CD4-positive, alpha-beta T cell (primary cell): ENCODE results near the gene SFMBT2. TPM values are rescaled to one million over a fixed set of nuclear protein-coding genes. Genes with fewer than 3 reads are reported as not detected.

Experiments used
- ATAC-seq: fragments of 200-7000 bp; cut with Tn5 transposase; one replicate; pipeline ENCODE4 v1.10.0; 2022; ENCODE audit warnings: mild to moderate bottlenecking; ENCODE audit not compliant: poor library complexity
- CTCF ChIA-PET: fragments of 350-600 bp; sonication (Branson Sonifier 250); formaldehyde crosslinking; loops from one replicate; lab custom pipeline; 2021; ENCODE audit warnings: antibody characterized with exemption, inconsistent platforms; lab: Charles Lee
- POLR2A ChIA-PET: fragments of 350-600 bp; sonication (Branson Sonifier 250); formaldehyde crosslinking; loops from one replicate; lab custom pipeline; 2021; ENCODE audit warnings: antibody characterized with exemption, inconsistent platforms; lab: Charles Lee
- DNase-seq, 14 experiments: peaks; one replicate each; pipeline ENCODE4 v3.0.0-alpha.2; 2013 to 2020; ENCODE audit warnings: mixed read lengths in 2 of 14
- H3K27ac ChIP-seq, 2 donors: one replicate each; pipeline versions ENCODE4 v1.5.1 to v1.7.0; 2013; ENCODE audit warnings: low read length in 2 of 2, low read depth in 1 of 2, mild to moderate bottlenecking in 1 of 2
- H3K27me3 ChIP-seq, 2 experiments: 1 replicate in 1 of 2; 2 replicates in 1 of 2; pipeline versions ENCODE4 v1.6.1 to v1.7.0; 2013; ENCODE audit warnings: low read length in 2 of 2, control low read depth in 1 of 2, mild to moderate bottlenecking in 1 of 2, moderate library complexity in 1 of 2; ENCODE audit not compliant: insufficient read depth in 2 of 2, control insufficient read depth in 1 of 2
- H3K36me3 ChIP-seq: one replicate; pipeline ENCODE4 v1.6.1; 2013; ENCODE audit warnings: low read length, control low read depth; ENCODE audit not compliant: insufficient read depth
- H3K4me1 ChIP-seq: one replicate; pipeline ENCODE4 v1.6.1; 2013; ENCODE audit warnings: low read length, control low read depth; ENCODE audit not compliant: insufficient read depth
- H3K4me3 ChIP-seq: one replicate; pipeline ENCODE4 v1.5.1; 2013; ENCODE audit warnings: mild to moderate bottlenecking, low read length, moderate library complexity
- H3K9me3 ChIP-seq, 2 experiments: 1 replicate in 1 of 2; 2 replicates in 1 of 2; pipeline versions ENCODE4 v1.6.1 to v1.7.0; 2013; ENCODE audit warnings: low read length in 2 of 2, mild to moderate bottlenecking in 2 of 2, control low read depth in 1 of 2, moderate library complexity in 1 of 2; ENCODE audit not compliant: control insufficient read depth in 1 of 2, insufficient read depth in 1 of 2
- H3K27ac Mint-ChIP-seq: one replicate; pipeline ENCODE4 v1.8.0; 2020; ENCODE audit warnings: mixed read lengths
- H3K27me3 Mint-ChIP-seq: one replicate; pipeline ENCODE4 v1.8.0; 2021; ENCODE audit warnings: mixed read lengths
- H3K36me3 Mint-ChIP-seq: one replicate; pipeline ENCODE4 v1.8.0; 2021; ENCODE audit warnings: low read depth, mixed read lengths
- H3K4me1 Mint-ChIP-seq: one replicate; pipeline ENCODE4 v1.8.0; 2021; ENCODE audit warnings: low read depth, mixed read lengths
- H3K4me3 Mint-ChIP-seq: one replicate; pipeline ENCODE4 v1.8.0; 2020; ENCODE audit warnings: mild to moderate bottlenecking, mixed read lengths
- H3K9me3 Mint-ChIP-seq: one replicate; pipeline ENCODE4 v1.8.0; 2020; ENCODE audit warnings: mixed read lengths
- intact Hi-C, 2 experiments: fragments of 100-400 bp; cut with DNase I in 1 of 2; cut with micrococcal nuclease in 1 of 2; formaldehyde crosslinking; loops; one replicate each; pipeline versions ENCODE4 v1.15.1 to v1.9.0; 2023 to 2025; cut with DNase I, micrococcal nuclease
- total RNA-seq, 174 experiments: library from RNA in 2 of 174; stranded (reverse) in 2 of 174; gene quantifications; one replicate each; pipeline ENCODE4 v1.2.3 and lab custom pipeline; 2021 to 2026
- TF ChIP-seq, protein P1 (sequence below): fragments of 200-600 bp; IDR thresholded peaks from one replicate; pipeline ENCODE4 v1.8.0; 2022; ENCODE audit warnings: antibody characterized with exemption, mild to moderate bottlenecking

Gene SFMBT2
- total RNA-seq, 2 experiments from 2014 or later: 41.0 to 42.0 TPM

DNA sequence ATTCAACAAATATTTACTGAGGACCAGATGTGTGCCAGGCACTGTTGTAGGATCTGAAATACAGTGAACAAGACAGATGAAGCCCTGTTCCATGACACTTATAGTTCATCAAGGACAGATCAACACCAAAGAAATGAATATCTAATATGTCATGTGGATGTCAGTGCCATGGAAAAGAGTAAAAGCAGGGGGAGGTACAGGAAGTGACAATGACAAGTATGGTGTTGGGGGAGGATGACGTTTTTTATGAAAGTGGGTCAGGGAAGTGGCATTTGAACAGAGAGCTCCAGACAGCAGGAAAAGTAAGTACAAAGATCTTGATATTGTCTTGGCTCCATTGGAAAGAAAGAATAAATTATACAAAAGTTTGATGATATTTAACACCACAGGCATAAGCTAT, 7.0 kb upstream of the SFMBT2 start:
- no peak overlapping the region for H3K4me3 ChIP-seq
- Mint-ChIP-seq H3K27ac (no peak overlapping the region), H3K36me3 (no peaks in the 10 kb centered on the region), H3K9me3 (no peaks in the 10 kb centered on the region), H3K4me3 (no peak overlapping the region), H3K27me3 (no peaks in the 10 kb centered on the region), H3K4me1 (peaks cover 14% of the 10 kb centered on the region)
- CTCF ChIA-PET: interaction anchor here (1.2 kb wide), 1 partner anchor 156 kb away, joined by 5 read pairs; no protein-coding TSS in a partner anchor
- POLR2A ChIA-PET: no interaction called here
- TF ChIP-seq, protein P1, sequence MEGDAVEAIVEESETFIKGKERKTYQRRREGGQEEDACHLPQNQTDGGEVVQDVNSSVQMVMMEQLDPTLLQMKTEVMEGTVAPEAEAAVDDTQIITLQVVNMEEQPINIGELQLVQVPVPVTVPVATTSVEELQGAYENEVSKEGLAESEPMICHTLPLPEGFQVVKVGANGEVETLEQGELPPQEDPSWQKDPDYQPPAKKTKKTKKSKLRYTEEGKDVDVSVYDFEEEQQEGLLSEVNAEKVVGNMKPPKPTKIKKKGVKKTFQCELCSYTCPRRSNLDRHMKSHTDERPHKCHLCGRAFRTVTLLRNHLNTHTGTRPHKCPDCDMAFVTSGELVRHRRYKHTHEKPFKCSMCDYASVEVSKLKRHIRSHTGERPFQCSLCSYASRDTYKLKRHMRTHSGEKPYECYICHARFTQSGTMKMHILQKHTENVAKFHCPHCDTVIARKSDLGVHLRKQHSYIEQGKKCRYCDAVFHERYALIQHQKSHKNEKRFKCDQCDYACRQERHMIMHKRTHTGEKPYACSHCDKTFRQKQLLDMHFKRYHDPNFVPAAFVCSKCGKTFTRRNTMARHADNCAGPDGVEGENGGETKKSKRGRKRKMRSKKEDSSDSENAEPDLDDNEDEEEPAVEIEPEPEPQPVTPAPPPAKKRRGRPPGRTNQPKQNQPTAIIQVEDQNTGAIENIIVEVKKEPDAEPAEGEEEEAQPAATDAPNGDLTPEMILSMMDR: no peak
- H3K9me3 ChIP-seq: peaks cover 0 to under 1% of the 10 kb centered on the region in 2 experiments
- ATAC-seq (peak; percentile 54), DNase-seq (peak in 3 of 14 experiments; percentile 24 to 48 (median 38))
- intact Hi-C loops: loop anchor here (1.0 to 10.0 kb wide), 10 partner anchors 267 to 1001 kb away; partner anchors contain the start of genes ATP5F1C (in 1 of the 2), GATA3 (in 1 of the 2) and KIN (in 1 of the 2)
- no peak overlapping the region for H3K27ac ChIP-seq
- H3K36me3 ChIP-seq: no peaks in the 10 kb centered on the region
- peaks cover 2% of the 10 kb centered on the region for H3K4me1 ChIP-seq
- H3K27me3 ChIP-seq: peaks cover 0 to 1% of the 10 kb centered on the region in 2 experiments

DNA sequence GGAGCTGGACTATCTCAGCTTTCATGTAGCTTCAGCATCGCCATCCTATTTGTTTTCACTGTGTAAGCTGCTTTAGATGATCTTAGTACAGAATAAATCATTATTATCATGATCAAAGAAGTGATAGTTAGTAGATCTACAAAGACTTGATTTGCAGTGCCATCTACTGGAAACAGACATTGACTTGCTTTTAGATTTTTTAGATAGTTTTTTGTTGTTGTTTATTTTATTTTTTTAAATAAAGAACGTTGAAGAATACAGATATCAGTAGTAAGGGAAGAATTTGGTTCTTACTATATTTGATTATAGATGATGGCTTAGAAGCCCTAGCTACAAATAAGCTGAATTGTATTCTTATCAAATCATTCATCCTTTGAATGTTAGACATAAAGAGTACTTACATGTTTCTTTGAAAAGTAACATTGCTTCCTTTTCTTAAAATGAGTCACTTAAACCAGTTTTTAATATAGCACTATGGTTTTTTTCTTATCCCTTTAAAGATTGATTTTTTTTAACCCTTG, 6.3 kb upstream of the SFMBT2 start:
- H3K9me3 ChIP-seq: peaks cover 0 to 5% of the 10 kb centered on the region in 2 experiments
- no peaks in the 10 kb centered on the region for H3K9me3 Mint-ChIP-seq
- peaks cover 0 to 5% of the 10 kb centered on the region in 2 experiments for H3K27me3 ChIP-seq
- H3K4me3 ChIP-seq: no peak overlapping the region
- no peaks in the 10 kb centered on the region for H3K36me3 ChIP-seq
- H3K27ac ChIP-seq: no peak overlapping the region
- ATAC-seq (peak; percentile 51), DNase-seq (peak in 3 of 14 experiments; percentile 65 to 78 (median 74))
- peaks cover 18% of the 10 kb centered on the region for H3K4me1 Mint-ChIP-seq
- peak overlapping the region; percentile 57 for H3K27ac Mint-ChIP-seq
- intact Hi-C loops: loop anchor here (1.0 to 10.0 kb wide), 10 partner anchors 268 to 1000 kb away; partner anchors contain the start of genes ATP5F1C (in 1 of the 2), GATA3 (in 1 of the 2) and KIN (in 1 of the 2)
- H3K4me3 Mint-ChIP-seq: peak overlapping the region; percentile 54
- H3K27me3 Mint-ChIP-seq: no peaks in the 10 kb centered on the region
- peaks cover 9% of the 10 kb centered on the region for H3K4me1 ChIP-seq
- POLR2A ChIA-PET: interaction anchor here (0.8 kb wide), 1 partner anchor 67 kb away, joined by 4 read pairs; no protein-coding TSS in a partner anchor
- H3K36me3 Mint-ChIP-seq: no peaks in the 10 kb centered on the region
- CTCF ChIA-PET: interaction anchor here (0.9 to 2.5 kb wide), 4 partner anchors 8 to 497 kb away, joined by 3 to 7 read pairs (median 4); no protein-coding TSS in a partner anchor
- TF ChIP-seq, protein P1: peak; percentile 77

DNA sequence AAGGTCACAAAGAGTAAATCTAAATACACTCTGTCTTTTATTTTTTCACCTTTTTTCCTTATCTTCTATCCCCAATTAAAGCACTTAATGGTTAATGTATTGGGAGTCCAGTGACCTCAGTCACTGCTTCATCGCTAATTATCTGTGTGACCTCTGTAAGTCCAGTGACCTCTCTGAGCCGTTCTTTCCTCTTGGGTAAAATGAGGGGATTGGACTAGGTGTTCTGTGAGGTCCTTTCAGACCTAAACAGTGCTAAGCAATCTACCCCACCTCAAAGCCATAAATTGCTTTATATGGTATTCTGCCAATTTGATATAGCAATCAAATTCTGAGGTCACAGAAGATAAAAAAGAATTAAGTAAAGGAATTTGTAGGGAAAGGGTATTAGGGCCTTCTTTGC, 3.9 kb upstream of the SFMBT2 start:
- DNase-seq: no peak
- Histone ChIP-seq H3K4me3 (no peak overlapping the region), H3K27ac (no peak overlapping the region), H3K36me3 (no peaks in the 10 kb centered on the region), H3K27me3 (peaks cover 0 to 7% of the 10 kb centered on the region in 2 experiments), H3K9me3 (peaks cover 0 to 5% of the 10 kb centered on the region in 2 experiments), H3K4me1 (peaks cover 21% of the 10 kb centered on the region)
- peaks cover 13% of the 10 kb centered on the region for H3K36me3 Mint-ChIP-seq
- peaks cover 3% of the 10 kb centered on the region for H3K27me3 Mint-ChIP-seq
- H3K27ac Mint-ChIP-seq: no peak overlapping the region
- peaks cover 33% of the 10 kb centered on the region for H3K4me1 Mint-ChIP-seq
- TF ChIP-seq, protein P1: no peak
- ChIA-PET POLR2A (no interaction called here), CTCF (interaction anchor here (2.5 kb wide), 1 partner anchor 495 kb away, joined by 7 read pairs; no protein-coding TSS in a partner anchor)
- intact Hi-C loops: loop anchor here (5.0 to 10.0 kb wide), 6 partner anchors 270 to 997 kb away; partner anchors contain the start of genes ATP5F1C (in 1 of the 2), GATA3 (in 1 of the 2) and KIN (in 1 of the 2)
- H3K9me3 Mint-ChIP-seq: no peaks in the 10 kb centered on the region
- no peak for ATAC-seq
- no peak overlapping the region for H3K4me3 Mint-ChIP-seq
